Hindlimb muscle (tissue), 1 donor: ENCODE measurements around the gene HIF1A. TPM values are rescaled to one million over a fixed set of nuclear protein-coding genes. Genes with fewer than 3 reads are reported as not detected.

Experiments used
- polyA plus RNA-seq: library from polyadenylated mRNA; unstranded; fragments of 120-200 nt; gene quantifications from one replicate; pipeline ENCODE4 v1.2.1, GENCODE V29; 2013; ENCODE audit not compliant: insufficient read length

HIF1A gene
- polyA plus RNA-seq, 1 donor, result 56.4 TPM

Other genes starting within 250 kb of the HIF1A start
- gene SNAPC1, start 66.9 kb downstream of the HIF1A start, polyA plus RNA-seq, result 4.5 TPM
- gene SYT16, start 117.2 kb downstream of the HIF1A start, polyA plus RNA-seq, result 0.15 TPM